HepG2 (cell line): ENCODE measurements around the gene TREML4. TPM values are rescaled to one million over a fixed set of nuclear protein-coding genes. Genes with fewer than 3 reads are reported as not detected.

Experiments
- ATAC-seq: fragments of 200-7000 bp; cut with Tn5 transposase; 3 replicates; pipeline ENCODE4 v1.9.1; 2020; ENCODE audit warnings: mild to moderate bottlenecking, moderate library complexity
- BruUV-seq: library from RNA; stranded (reverse); fragments of 400-500 nt; replicated peaks from 2 replicates; lab custom pipeline; 2021; lab: Mats Ljungman, UMichigan
- CTCF ChIA-PET: fragments of 300-600 bp; formaldehyde crosslinking; extraction: SDS; loops from one replicate; lab custom pipeline; 2021; ENCODE audit warnings: low total read pairs, inconsistent platforms, low intra/inter-chr PET ratio; lab: Yijun Ruan, JAX
- POLR2A ChIA-PET: fragments of 350-600 bp; sonication (Branson Sonifier 250); formaldehyde crosslinking; loops from one replicate; lab custom pipeline; 2020; ENCODE audit warnings: antibody characterized with exemption, inconsistent platforms; lab: Yijun Ruan, JAX
- DNase-seq: peaks from one replicate; pipeline ENCODE4 v3.0.0-alpha.2; 2015; ENCODE audit warnings: low spot score
- FAIRE-seq: peaks from 3 replicates; lab custom pipeline; 2011; peaks lifted over from hg19 to GRCh38; lab: Jason Lieb, UNC
- H2AFZ ChIP-seq: one replicate; pipeline ENCODE4 v1.6.1; 2011; ENCODE audit warnings: low read length, inconsistent platforms
- H3K27ac ChIP-seq: fragments of 300-600 bp; 3 replicates; pipeline ENCODE4 v1.8.0; 2011; ENCODE audit warnings: mixed run types, mild to moderate bottlenecking, mixed read lengths, low read length, inconsistent platforms; ENCODE audit not compliant: insufficient read depth; ENCODE audit errors: extremely low read length
- H3K27me3 ChIP-seq, 2 experiments: fragments of 200-600 bp in 1 of 2; 2 replicates in 1 of 2; 3 replicates in 1 of 2; pipeline versions ENCODE4 v1.6.0 to v1.8.0; 2011; ENCODE audit warnings: low read length in 2 of 2, mild to moderate bottlenecking in 2 of 2, moderate library complexity in 2 of 2, inconsistent platforms in 1 of 2; ENCODE audit not compliant: insufficient read depth in 2 of 2, control insufficient read depth in 1 of 2
- H3K36me3 ChIP-seq, 2 experiments: fragments of 200-600 bp in 1 of 2; replicated peaks in 1 of 2; 2 replicates in 1 of 2; 3 replicates in 1 of 2; pipeline versions ENCODE4 v1.5.1 to v1.8.0; 2011; ENCODE audit warnings: low read length in 2 of 2, inconsistent platforms in 1 of 2; ENCODE audit not compliant: insufficient read depth in 2 of 2, control insufficient read depth in 1 of 2
- H3K4me1 ChIP-seq: 2 replicates; pipeline ENCODE4 v1.5.1; 2012; ENCODE audit warnings: low read length, inconsistent platforms; ENCODE audit not compliant: insufficient read depth
- H3K4me2 ChIP-seq: 2 replicates; pipeline ENCODE4 v1.6.0; 2011; ENCODE audit warnings: low read depth, low read length, inconsistent platforms
- H3K4me3 ChIP-seq, 3 experiments: fragments of 200-600 bp in 1 of 3; sonication (generic), shearing (Covaris generic) in 1 of 3; replicated peaks in 1 of 3; 2 replicates each; pipeline ENCODE4 v1.5.1; 2011 to 2016; ENCODE audit warnings: low read length in 3 of 3, inconsistent platforms in 2 of 3, low read depth in 2 of 3, mild to moderate bottlenecking in 2 of 3, control low read depth in 1 of 3, mixed read lengths in 1 of 3; ENCODE audit not compliant: insufficient read depth in 1 of 3
- H3K79me2 ChIP-seq: one replicate; pipeline ENCODE4 v1.6.1; 2011; ENCODE audit warnings: low read length, inconsistent platforms; ENCODE audit not compliant: insufficient read depth
- H3K9ac ChIP-seq: 2 replicates; pipeline ENCODE4 v1.6.0; 2011; ENCODE audit warnings: mild to moderate bottlenecking, low read depth, low read length, inconsistent platforms; ENCODE audit not compliant: insufficient read depth
- H3K9me3 ChIP-seq: 2 replicates; pipeline ENCODE4 v1.5.1; 2012; ENCODE audit warnings: mild to moderate bottlenecking, low read length
- H4K20me1 ChIP-seq: 2 replicates; pipeline ENCODE4 v1.6.0; 2011; ENCODE audit warnings: inconsistent platforms, mild to moderate bottlenecking, low read length, moderate library complexity; ENCODE audit not compliant: insufficient read depth
- ARNT ChIP-seq: fragments of 450-650 bp; IDR thresholded peaks from 2 replicates; pipeline ENCODE4 v1.6.1; 2017
- CC2D1A ChIP-seq: sonication (generic); formaldehyde crosslinking; IDR thresholded peaks from 2 replicates; pipeline ENCODE4 v1.8.1; 2023; ENCODE audit warnings: mild to moderate bottlenecking, missing genetic modification reagents
- CENPX ChIP-seq: sonication (generic); formaldehyde crosslinking; IDR thresholded peaks from 2 replicates; pipeline ENCODE4 v1.9.0; 2021; ENCODE audit warnings: mild to moderate bottlenecking, missing genetic modification reagents, moderate library complexity
- FOSL1 ChIP-seq: sonication (generic); formaldehyde crosslinking; IDR thresholded peaks from 2 replicates; pipeline ENCODE4 v1.9.0; 2021; ENCODE audit warnings: missing genetic modification reagents, borderline replicate concordance
- FOXA1 ChIP-seq, 2 experiments: fragments of 450-650 bp in 1 of 2; sonication (generic) in 1 of 2; formaldehyde crosslinking in 1 of 2; IDR thresholded peaks; 2 replicates each; pipeline versions ENCODE4 v1.4.0 to v1.6.1; 2016 to 2020; ENCODE audit warnings: missing genetic modification reagents in 1 of 2
- MEF2D ChIP-seq: sonication (generic); formaldehyde crosslinking; IDR thresholded peaks from 2 replicates; pipeline ENCODE4 v1.5.1; 2020; ENCODE audit warnings: mild to moderate bottlenecking, missing genetic modification reagents
- MYPOP ChIP-seq: sonication (generic); formaldehyde crosslinking; IDR thresholded peaks from 2 replicates; pipeline ENCODE4 v1.8.1; 2023; ENCODE audit warnings: mild to moderate bottlenecking, moderate library complexity, missing genetic modification reagents
- PTBP1 ChIP-seq: fragments of 200-400 bp; formaldehyde crosslinking; IDR thresholded peaks from 2 replicates; pipeline ENCODE4 v1.6.1; 2018; ENCODE audit warnings: low read length, low read depth; ENCODE audit not compliant: poor library complexity, severe bottlenecking
- RBAK ChIP-seq: sonication (generic); formaldehyde crosslinking; IDR thresholded peaks from 2 replicates; pipeline ENCODE4 v1.5.1; 2020; ENCODE audit warnings: mild to moderate bottlenecking, missing genetic modification reagents
- REXO4 ChIP-seq: sonication (generic); formaldehyde crosslinking; IDR thresholded peaks from 2 replicates; pipeline ENCODE4 v1.8.0; 2022; ENCODE audit warnings: missing genetic modification reagents, mild to moderate bottlenecking, borderline replicate concordance
- RFXANK ChIP-seq: IDR thresholded peaks from 2 replicates; pipeline ENCODE4 v1.6.1; 2016
- SOX6 ChIP-seq, 2 experiments: fragments of 450-650 bp in 1 of 2; sonication (generic) in 1 of 2; formaldehyde crosslinking in 1 of 2; IDR thresholded peaks; 2 replicates each; pipeline versions ENCODE4 v1.4.0 to v1.6.1; 2017 to 2020; ENCODE audit warnings: antibody characterized with exemption in 1 of 2, mild to moderate bottlenecking in 1 of 2, missing genetic modification reagents in 1 of 2
- TBP ChIP-seq: sonication (generic); formaldehyde crosslinking; IDR thresholded peaks from 2 replicates; pipeline ENCODE4 v1.5.0; 2020; ENCODE audit warnings: missing genetic modification reagents
- ZFAT ChIP-seq: sonication (generic); formaldehyde crosslinking; conservative IDR thresholded peaks from 2 replicates; pipeline ENCODE4 v1.8.1; 2023; ENCODE audit warnings: missing genetic modification reagents, inconsistent platforms
- ZFY ChIP-seq: sonication (generic); formaldehyde crosslinking; IDR thresholded peaks from 2 replicates; pipeline ENCODE4 v1.4.0; 2020; ENCODE audit warnings: missing genetic modification reagents
- ZNF143 ChIP-seq: sonication (generic); formaldehyde crosslinking; IDR thresholded peaks from 2 replicates; pipeline ENCODE4 v1.4.0; 2020; ENCODE audit warnings: missing genetic modification reagents
- ZNF20 ChIP-seq: sonication (generic); formaldehyde crosslinking; IDR thresholded peaks from 2 replicates; pipeline ENCODE4 v1.4.0; 2020; ENCODE audit warnings: mild to moderate bottlenecking, moderate library complexity, missing genetic modification reagents
- WGBS: methylation state at CpG from one replicate; pipeline ENCODE4 v1.1.6; 2017; ENCODE audit warnings: low lambda C conversion rate; 5-methylcytosine and 5-hydroxymethylcytosine counted together
- in situ Hi-C: cut with HindIII; loops from 2 replicates; pipeline ENCODE4 v1.10.0; 2017; ENCODE audit warnings: low pct_unique_long_range_greater_than_20kb; ENCODE audit not compliant: extremely low pct_ligation_motif_present
- intact Hi-C: fragments of 100-400 bp; cut with micrococcal nuclease; formaldehyde crosslinking; loops from one replicate; pipeline ENCODE4 v1.10.0; 2022; ENCODE audit not compliant: unreplicated experiment
- polyA plus RNA-seq, 8 experiments: library from polyadenylated mRNA; depleted of rRNA in 3 of 8; stranded (reverse) in 7 of 8; unstranded in 1 of 8; fragments of >200 nt; fragmentation: Illumina TruSeq in 4 of 8; extraction: Trizol in 4 of 8; gene quantifications; 2 replicates each; pipeline versions ENCODE4 v1.2.1 to v1.2.3, GENCODE V29; 2011 to 2016; ENCODE audit warnings: low read depth in 4 of 8, missing spikeins in 1 of 8, mixed read lengths in 1 of 8; ENCODE audit not compliant: insufficient read depth in 1 of 8
- total RNA-seq, 5 experiments: library from RNA; depleted of rRNA; stranded (reverse); fragments of >200 nt; fragmentation: Illumina TruSeq; extraction: Trizol; gene quantifications; 2 replicates each; pipeline ENCODE4 v1.2.3, GENCODE V29; 2016; ENCODE audit warnings: low read depth in 1 of 5
- TF ChIP-seq, protein P1 (sequence below): IDR thresholded peaks from 2 replicates; pipeline ENCODE4 v1.6.1; 2016; ENCODE audit warnings: missing compliant biosample characterization, missing genetic modification reagents, borderline replicate concordance
- TF ChIP-seq, protein P2 (sequence below): sonication (generic); formaldehyde crosslinking; IDR thresholded peaks from 2 replicates; pipeline ENCODE4 v1.4.0; 2020; ENCODE audit warnings: missing genetic modification reagents

The TREML4 gene
- total and polyA plus RNA-seq, 2 of the 13 experiments (the other 11 are each of a cell fraction or from before 2014, with no cell fraction given): not detected

- TF ChIP-seq ZNF20 (CRISPR knock-in tag) (no peak), FOSL1 (CRISPR knock-in tag) (no peak), TBP (CRISPR knock-in tag) (no peak), SOX6 (IDR thresholded peaks at IDR 0.05) (no peak), SOX6 (CRISPR knock-in tag; IDR thresholded peaks at IDR 0.05) (no peak), CC2D1A (CRISPR knock-in tag) (no peak), ARNT (no peak)
These were observed 19.6 kb upstream of the TREML4 start (continued) for GRCh38 chr6:41208439-41209106.

- Histone ChIP-seq H3K36me3 (no peaks in the 10 kb centered on the region), H3K9ac (no peak overlapping the region), H3K4me2 (no peak overlapping the region), H3K9me3 (no peaks in the 10 kb centered on the region), H3K4me1 (no peaks in the 10 kb centered on the region), H2AFZ (no peak overlapping the region), H3K79me2 (no peaks in the 10 kb centered on the region), H3K27ac (no peak overlapping the region), H3K27me3 (peaks cover 0 to 10% of the 10 kb centered on the region in 2 experiments; a peak in 2 of 5 replicates), H3K4me3 (no peak overlapping the region), H4K20me1 (no peaks in the 10 kb centered on the region)
- BruUV-seq: no TSS peak
- DNase-seq (no peak), ATAC-seq (no peak), FAIRE-seq (no peak)
- 24% methylated on average over 5 of the region's 5 CpGs for WGBS
- intact Hi-C loops (no loop called here), in situ Hi-C loops (no loop called here)
- ChIA-PET POLR2A (no interaction called here), CTCF (no interaction called here)
- TF ChIP-seq MEF2D (CRISPR knock-in tag): no peak
- no peak for TF ChIP-seq REXO4
- TF ChIP-seq, protein P1, sequence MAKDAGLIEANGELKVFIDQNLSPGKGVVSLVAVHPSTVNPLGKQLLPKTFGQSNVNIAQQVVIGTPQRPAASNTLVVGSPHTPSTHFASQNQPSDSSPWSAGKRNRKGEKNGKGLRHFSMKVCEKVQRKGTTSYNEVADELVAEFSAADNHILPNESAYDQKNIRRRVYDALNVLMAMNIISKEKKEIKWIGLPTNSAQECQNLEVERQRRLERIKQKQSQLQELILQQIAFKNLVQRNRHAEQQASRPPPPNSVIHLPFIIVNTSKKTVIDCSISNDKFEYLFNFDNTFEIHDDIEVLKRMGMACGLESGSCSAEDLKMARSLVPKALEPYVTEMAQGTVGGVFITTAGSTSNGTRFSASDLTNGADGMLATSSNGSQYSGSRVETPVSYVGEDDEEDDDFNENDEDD (CRISPR knock-in tag): no peak
- TF ChIP-seq ZFY (CRISPR knock-in tag): no peak
- no peak for TF ChIP-seq RBAK (CRISPR knock-in tag)
- no peak for TF ChIP-seq FOXA1 (IDR thresholded peaks at IDR 0.05)
- no peak for TF ChIP-seq FOXA1 (CRISPR knock-in tag; IDR thresholded peaks at IDR 0.05)
- TF ChIP-seq MYPOP: no peak
- no peak for TF ChIP-seq ZFAT
- TF ChIP-seq CENPX (CRISPR knock-in tag): no peak
- TF ChIP-seq RFXANK (CRISPR knock-in tag): no peak
- no peak for TF ChIP-seq PTBP1
- no peak for TF ChIP-seq ZNF143
- TF ChIP-seq, protein P2, sequence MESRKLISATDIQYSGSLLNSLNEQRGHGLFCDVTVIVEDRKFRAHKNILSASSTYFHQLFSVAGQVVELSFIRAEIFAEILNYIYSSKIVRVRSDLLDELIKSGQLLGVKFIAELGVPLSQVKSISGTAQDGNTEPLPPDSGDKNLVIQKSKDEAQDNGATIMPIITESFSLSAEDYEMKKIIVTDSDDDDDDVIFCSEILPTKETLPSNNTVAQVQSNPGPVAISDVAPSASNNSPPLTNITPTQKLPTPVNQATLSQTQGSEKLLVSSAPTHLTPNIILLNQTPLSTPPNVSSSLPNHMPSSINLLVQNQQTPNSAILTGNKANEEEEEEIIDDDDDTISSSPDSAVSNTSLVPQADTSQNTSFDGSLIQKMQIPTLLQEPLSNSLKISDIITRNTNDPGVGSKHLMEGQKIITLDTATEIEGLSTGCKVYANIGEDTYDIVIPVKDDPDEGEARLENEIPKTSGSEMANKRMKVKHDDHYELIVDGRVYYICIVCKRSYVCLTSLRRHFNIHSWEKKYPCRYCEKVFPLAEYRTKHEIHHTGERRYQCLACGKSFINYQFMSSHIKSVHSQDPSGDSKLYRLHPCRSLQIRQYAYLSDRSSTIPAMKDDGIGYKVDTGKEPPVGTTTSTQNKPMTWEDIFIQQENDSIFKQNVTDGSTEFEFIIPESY (CRISPR knock-in tag): no peak
- TF ChIP-seq CC2D1A (CRISPR knock-in tag): no peak
These were observed 18.4 kb upstream of the TREML4 start for GRCh38 chr6:41209547-41210320.
